Fibroblast of the conjunctiva (primary cell): ENCODE data around the gene TRPM2.
"Not testable (repeated sequence)": the region's sequence is repeated elsewhere in the genome, so short reads cannot be mapped to it uniquely, and the experiment has no call there.

Source experiments
- DNase-seq: peaks from one replicate; pipeline ENCODE4 v3.0.0-alpha.2; 2010; ENCODE audit warnings: low read depth

TRPM2 gene

DNA sequence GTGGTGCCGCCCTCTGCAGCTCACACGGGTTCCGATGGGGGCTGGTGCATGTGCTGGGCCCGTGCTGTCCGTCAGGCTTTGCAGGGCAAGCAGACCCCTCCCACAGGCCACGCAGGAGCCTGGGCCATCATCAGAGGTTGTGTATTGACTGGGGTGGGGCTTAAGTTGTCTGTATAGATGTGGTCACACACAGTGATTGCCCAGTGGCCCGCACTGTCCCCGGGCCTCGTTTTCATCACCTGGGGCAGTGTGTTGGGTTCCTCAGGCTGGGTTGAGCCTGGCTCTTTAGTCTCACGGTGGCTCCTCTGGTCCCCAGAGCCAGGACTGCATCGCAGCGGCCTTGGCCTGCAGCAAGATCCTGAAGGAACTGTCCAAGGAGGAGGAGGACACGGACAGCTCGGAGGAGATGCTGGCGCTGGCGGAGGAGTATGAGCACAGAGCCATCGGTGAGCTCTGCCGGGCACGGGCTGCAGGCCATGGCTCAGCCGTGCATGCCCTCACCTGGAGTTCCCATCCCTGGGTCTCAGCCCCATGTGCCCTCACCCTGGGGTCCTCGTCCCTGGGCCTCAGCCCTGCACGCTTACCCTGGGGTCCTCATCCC, 44.1 kb downstream of the TRPM2 start:
- DNase-seq: no peak

GRCh38 chr21:44398499-44398898, 45.1 kb downstream of the TRPM2 start:
- DNase-seq: no peak

DNA sequence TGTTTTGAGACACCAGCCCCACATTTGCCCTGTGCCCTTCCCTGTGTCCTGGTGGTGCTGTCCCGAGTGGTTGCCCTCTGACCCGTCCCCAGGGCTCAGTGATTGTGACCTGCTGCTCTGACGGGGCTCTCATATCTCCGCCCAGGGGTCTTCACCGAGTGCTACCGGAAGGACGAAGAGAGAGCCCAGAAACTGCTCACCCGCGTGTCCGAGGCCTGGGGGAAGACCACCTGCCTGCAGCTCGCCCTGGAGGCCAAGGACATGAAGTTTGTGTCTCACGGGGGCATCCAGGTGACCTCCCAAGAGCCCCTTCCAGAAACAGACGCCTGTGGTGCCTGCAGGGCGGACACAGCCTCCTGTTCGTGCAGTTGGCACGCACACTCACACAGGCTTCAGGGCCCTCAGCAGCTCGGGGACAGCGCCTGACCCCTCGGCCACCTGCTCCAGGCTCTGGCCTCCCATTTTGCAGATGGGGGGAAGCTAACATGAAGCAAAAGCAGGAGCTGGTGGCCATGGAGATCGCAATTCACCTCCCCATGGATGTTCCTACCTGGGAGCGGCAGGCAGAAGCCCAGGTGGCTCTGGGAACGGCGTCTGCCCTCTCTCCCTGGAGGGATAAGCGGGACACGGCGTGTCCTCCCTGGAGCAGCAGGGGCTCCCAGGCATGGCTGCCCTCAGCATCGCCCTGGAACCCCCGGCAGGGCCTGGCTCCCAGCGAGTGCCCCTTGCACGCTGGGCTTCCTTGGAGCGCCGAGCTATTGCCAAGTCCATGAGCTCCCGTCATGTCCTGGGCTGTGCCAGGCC, 45.9 kb downstream of the TRPM2 start:
- no peak for DNase-seq

DNA sequence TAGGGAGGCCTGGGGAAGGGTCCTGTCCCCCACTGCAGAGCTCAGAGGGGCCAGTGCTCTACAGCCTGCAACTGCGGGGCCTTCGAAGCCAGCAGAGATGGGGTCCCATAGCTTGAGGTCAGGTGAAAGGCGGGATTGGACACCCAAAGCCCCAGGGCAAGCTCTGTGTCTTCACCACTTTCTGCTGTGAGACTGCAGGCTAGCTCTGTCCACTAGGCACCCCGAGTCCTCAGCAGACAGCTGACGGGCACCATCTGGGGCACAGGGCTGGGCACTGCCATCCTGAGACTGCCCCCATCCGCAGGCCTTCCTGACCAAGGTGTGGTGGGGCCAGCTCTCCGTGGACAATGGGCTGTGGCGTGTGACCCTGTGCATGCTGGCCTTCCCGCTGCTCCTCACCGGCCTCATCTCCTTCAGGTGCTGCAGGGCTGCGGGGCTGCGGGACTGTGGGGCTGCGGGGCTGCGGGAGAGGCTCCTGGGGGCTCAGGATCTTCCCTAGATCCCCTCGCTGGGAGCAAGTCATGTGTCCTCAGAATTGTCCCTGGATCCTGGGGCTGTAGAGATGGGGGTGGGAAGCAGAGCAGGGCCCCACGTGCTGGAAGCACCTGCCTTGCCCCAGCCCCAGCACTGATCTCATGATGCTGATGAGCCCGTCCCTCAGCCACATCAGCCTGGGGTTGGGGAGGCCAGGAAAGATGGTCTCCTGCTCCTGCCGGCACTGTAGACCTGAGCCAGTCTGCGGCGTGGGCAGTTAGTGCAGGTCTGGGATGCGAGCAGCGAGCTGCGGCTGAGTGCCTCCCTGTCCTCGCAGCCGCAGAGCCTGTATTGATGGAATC, 46.8 kb downstream of the TRPM2 start:
- DNase-seq: no peak

DNA sequence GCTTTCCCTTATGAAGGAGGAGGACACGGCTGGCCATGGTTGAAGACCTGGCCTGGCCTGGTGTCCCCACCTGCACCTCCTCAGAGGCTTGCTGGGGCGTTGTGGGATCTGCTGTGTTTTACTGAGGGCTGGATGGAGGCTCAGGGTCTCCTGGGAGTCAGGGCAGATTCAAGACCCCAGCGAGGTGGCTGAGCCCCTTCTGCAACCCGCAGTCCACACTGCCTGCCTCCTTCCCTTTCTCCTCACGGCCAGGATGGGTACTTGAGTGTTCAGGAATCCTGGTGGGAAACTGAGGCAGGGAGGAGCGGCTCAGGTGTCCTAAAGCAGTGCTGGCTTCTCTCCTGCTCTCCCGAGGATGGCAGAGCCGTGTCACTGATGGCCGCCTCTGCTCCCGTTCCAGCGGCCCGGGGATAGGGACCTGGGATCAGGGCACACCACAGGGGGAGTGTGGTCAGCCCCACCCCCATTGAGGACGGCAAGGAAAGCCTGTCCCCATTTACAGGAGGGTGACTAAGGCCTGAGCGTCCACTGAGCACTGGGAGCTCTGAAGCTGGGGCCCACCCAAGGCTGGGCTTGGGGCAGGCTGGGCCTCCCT, 47.5 kb downstream of the TRPM2 start:
- DNase-seq: no peak

GRCh38 chr21:44401386-44402160, 48.2 kb downstream of the TRPM2 start:
- DNase-seq: no peak

- DNase-seq: no peak
Measured at GRCh38 chr21:44402323-44403105, 49.1 kb downstream of the TRPM2 start.

- no peak for DNase-seq
Measured at GRCh38 chr21:44403106-44404020, 49.9 kb downstream of the TRPM2 start.

GRCh38 chr21:44404482-44404881, 51.1 kb downstream of the TRPM2 start:
- DNase-seq: not testable (repeated sequence)

GRCh38 chr21:44405091-44405947, 51.9 kb downstream of the TRPM2 start:
- no peak for DNase-seq

DNA sequence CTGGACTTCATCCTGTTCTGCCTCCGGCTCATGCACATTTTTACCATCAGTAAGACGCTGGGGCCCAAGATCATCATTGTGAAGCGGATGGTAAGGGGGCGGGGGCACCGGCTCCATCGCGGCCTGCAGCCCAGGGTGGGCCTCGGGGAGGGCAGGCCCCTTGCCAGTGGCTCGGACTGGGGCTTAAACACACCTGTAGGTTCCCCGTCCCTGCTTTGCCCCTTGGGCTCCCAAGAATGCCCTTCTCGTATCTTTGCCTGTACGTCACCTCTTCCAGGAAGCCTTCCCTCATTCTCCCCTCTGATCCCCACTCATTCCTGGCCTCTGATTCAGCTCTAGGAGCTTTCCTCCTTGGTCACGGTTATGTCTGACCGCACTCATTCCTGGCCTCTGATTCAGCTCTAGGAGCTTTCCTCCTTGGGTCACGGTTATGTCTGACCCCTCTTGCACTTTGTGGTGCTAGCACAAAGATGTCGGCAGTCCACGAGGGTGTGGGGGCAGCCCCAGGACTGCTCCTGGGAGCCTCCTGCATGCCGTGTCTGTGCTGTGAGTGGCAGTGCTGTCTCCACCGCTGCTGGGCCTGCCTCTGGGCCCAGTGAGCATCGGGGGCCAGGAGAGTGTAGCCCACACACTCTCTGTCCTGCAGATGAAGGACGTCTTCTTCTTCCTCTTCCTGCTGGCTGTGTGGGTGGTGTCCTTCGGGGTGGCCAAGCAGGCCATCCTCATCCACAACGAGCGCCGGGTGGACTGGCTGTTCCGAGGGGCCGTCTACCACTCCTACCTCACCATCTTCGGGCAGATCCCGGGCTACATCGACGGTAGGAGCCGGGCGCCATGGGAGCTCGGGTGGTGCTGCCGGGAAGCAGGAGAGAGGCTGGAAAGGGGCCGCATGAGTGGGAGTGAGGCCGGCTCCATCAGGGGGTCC, 52.8 kb downstream of the TRPM2 start:
- no peak for DNase-seq

GRCh38 chr21:44406953-44407352, 53.5 kb downstream of the TRPM2 start:
- DNase-seq: no peak

- no peak for DNase-seq
Measured at GRCh38 chr21:44407493-44407892, 54.1 kb downstream of the TRPM2 start.

GRCh38 chr21:44408226-44408625, 54.8 kb downstream of the TRPM2 start:
- DNase-seq: no peak

GRCh38 chr21:44413566-44414290, 60.3 kb downstream of the TRPM2 start:
- DNase-seq: no peak

DNA sequence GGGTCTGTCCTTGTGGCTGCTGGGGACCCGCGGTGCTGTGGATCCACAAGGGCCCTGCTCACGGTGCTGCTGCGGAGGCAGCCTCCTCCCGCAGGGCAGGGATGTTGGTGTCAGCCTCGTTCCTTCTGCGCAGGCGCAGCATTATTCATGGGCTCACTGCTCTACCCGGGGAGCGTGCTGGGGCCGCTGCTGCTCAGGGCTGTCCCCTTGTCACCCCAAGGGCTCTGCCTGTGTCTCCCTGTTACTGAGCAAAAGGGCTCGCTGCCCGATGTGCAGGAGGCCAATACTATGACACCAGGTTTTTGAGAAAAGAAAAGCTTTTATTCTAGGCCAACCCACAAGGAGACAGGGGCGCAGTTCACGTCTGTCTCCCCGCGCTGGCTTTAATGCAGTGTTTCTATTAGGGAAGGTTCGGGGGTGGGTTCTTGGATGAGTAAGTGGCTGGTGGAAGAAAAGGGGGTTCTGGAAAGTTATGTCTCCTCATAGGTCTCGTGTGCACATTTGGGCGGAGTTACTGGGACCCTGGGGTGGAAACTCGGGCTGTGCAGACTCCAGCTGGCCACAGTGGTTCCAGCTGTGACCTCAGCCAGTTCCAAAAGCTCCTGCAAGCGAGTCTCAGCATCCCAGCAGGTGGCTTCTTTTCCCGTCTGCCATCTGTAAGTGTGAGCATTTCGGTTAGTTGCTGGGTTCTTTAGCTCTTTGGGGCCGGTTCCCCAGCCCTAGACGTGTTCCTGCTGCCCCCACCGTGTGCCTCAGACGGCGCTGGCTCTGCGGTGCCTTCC, 61.1 kb downstream of the TRPM2 start:
- DNase-seq: no peak
